ENCODE data around the gene CST11.

CST11 gene

DNA sequence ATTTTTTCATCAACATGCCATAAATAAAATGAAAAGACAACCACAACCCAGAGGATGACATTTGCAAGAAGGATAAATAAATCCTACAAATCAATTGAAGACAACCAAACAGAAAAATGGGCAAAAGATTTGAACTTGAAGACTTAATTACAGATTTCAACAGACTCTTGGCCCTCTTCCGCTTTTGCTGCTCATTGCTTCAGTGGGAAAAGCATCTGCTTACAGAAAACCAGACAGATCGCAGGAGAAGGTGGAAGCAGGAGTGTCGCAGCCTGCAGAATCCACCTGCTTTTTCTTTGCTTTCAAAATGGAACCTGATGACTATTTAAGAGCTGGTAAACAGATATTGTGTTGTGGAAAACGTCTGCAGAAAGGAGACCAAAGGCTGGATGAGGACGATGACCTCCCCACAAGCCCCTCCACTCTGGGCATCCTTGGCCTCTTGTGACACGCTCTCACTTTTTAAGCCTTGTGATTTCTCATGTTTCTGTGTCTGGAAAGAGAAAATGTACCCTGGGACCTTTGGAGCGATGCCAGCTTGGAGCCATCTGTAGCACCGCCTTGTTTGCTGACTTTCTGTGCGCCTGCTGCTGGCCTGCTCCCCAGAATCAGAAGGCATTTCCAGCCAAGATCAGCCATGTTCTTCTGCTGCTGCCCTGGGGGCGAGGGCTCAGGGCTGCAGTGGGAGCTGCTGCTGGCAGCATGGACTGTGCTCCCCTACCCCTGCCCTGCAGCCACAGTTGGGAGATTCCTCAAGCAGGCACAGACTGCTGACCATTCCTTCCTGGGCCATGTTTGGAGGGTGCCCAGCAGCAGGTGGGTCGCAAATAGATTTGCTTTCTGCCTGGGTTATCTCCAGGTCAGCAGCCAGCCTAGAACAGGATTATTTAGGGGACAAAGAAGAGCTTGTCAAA, 16.8 kb downstream of the CST11 start:
- DNase-seq = peak; percentile 55
- Histone ChIP-seq H3K27me3 (no peaks in the 10 kb centered on the region), H3K36me3 (no peaks in the 10 kb centered on the region), H3K4me1 (no peaks in the 10 kb centered on the region), H3K4me3 (ENCODE audit: low read depth, low read length) (no peak overlapping the region), H3K9me3 (no peaks in the 10 kb centered on the region)
- TF ChIP-seq, protein P1, sequence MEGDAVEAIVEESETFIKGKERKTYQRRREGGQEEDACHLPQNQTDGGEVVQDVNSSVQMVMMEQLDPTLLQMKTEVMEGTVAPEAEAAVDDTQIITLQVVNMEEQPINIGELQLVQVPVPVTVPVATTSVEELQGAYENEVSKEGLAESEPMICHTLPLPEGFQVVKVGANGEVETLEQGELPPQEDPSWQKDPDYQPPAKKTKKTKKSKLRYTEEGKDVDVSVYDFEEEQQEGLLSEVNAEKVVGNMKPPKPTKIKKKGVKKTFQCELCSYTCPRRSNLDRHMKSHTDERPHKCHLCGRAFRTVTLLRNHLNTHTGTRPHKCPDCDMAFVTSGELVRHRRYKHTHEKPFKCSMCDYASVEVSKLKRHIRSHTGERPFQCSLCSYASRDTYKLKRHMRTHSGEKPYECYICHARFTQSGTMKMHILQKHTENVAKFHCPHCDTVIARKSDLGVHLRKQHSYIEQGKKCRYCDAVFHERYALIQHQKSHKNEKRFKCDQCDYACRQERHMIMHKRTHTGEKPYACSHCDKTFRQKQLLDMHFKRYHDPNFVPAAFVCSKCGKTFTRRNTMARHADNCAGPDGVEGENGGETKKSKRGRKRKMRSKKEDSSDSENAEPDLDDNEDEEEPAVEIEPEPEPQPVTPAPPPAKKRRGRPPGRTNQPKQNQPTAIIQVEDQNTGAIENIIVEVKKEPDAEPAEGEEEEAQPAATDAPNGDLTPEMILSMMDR (IDR thresholded peaks at IDR 0.05; ENCODE audit: low read depth, low read length) = no peak

DNA sequence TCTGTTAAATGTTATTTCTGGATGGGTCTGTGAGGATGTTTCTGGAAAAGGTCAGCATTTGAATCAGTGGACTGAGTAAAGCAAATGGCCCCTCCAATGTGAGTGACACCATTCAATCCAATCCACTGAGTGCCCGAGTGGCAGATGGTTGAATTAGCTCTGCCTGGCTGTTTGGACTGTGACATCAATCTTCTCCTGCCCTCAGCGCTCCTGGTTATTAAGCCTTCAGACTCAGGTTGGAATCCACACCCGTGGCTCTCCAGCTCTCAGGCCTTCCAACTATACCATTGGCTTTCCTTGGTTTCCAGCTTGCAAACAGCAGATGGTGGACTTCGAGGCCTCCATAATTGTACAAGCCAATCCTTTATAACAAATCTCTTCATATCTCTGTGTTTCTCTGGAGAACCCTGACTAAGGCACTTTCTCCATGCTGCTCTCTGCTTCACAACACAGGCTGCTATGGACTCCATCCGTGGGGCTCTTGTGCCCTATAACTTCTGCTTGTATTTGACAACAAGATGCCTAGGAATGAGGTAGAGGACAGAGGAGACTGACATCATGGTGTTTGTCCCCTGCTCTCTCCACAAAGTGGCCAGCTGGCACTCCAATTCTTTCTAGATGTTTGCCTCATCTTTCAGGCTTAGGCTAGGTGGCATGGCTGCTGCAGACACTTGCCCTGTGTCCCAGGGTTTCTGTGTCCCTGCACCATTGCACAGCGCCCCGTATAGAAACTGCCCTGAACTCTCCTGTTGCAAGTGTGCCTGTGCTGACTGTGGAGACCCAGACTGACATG, 18.0 kb downstream of the CST11 start:
- Histone ChIP-seq H3K4me1 (no peaks in the 10 kb centered on the region), H3K9me3 (no peaks in the 10 kb centered on the region), H3K4me3 (ENCODE audit: low read depth, low read length) (no peak overlapping the region), H3K36me3 (no peaks in the 10 kb centered on the region), H3K27me3 (no peaks in the 10 kb centered on the region)
- TF ChIP-seq, protein P1 (IDR thresholded peaks at IDR 0.05; ENCODE audit: low read depth, low read length) = no peak
- no peak for DNase-seq

DNA sequence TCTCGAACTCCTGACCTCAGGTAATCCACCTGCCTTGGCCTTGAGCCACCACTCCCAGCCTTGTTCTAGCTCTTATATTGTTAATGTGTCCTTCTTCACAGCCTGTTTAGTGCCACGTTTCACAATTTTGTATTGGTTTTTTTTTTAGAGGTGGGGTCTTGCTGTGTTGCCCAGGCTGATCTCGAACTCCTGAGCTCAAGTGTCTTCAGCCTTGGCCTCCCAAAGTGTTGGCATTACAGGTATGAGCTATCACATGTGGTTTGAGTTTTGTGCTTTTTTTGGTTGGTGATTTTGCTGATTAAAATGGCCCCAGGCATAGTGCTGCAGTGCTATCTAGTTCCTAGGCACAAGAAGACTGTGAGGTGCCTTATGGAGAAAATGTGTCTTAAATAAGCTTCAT, 19.0 kb downstream of the CST11 start:
- H3K4me3 ChIP-seq (ENCODE audit: low read depth, low read length) = no peak overlapping the region
- TF ChIP-seq, protein P1 (IDR thresholded peaks at IDR 0.05; ENCODE audit: low read depth, low read length) = no peak
- no peaks in the 10 kb centered on the region for H3K9me3 ChIP-seq
- H3K27me3 ChIP-seq = no peaks in the 10 kb centered on the region
- no peaks in the 10 kb centered on the region for H3K4me1 ChIP-seq
- H3K36me3 ChIP-seq = no peaks in the 10 kb centered on the region
- no peak for DNase-seq

DNA sequence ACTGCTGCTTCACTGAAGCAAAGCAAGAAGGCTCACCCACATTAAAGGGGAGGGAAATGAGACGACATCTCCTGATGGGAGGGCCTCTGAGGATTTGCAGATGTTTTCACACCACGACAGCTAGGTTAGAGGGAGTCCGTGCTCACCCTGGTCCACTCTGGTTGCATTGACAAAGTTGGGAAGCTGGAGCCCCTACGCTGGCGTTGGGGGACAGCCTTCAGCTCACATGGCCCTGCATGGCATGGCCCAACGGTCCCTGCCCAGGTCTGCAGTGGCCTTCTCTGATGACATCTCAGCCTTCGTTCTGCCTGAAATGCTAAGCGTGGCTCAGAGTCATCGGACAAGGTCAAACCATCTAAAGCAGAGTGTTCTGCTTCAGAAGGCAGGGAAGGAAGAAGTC, 27.5 kb downstream of the CST11 start:
- Histone ChIP-seq H3K27me3 (no peaks in the 10 kb centered on the region), H3K9me3 (no peaks in the 10 kb centered on the region), H3K4me1 (no peaks in the 10 kb centered on the region), H3K4me3 (ENCODE audit: low read depth, low read length) (no peak overlapping the region), H3K36me3 (no peaks in the 10 kb centered on the region)
- TF ChIP-seq, protein P1 (IDR thresholded peaks at IDR 0.05; ENCODE audit: low read depth, low read length) = no peak
- no peak for DNase-seq

DNA sequence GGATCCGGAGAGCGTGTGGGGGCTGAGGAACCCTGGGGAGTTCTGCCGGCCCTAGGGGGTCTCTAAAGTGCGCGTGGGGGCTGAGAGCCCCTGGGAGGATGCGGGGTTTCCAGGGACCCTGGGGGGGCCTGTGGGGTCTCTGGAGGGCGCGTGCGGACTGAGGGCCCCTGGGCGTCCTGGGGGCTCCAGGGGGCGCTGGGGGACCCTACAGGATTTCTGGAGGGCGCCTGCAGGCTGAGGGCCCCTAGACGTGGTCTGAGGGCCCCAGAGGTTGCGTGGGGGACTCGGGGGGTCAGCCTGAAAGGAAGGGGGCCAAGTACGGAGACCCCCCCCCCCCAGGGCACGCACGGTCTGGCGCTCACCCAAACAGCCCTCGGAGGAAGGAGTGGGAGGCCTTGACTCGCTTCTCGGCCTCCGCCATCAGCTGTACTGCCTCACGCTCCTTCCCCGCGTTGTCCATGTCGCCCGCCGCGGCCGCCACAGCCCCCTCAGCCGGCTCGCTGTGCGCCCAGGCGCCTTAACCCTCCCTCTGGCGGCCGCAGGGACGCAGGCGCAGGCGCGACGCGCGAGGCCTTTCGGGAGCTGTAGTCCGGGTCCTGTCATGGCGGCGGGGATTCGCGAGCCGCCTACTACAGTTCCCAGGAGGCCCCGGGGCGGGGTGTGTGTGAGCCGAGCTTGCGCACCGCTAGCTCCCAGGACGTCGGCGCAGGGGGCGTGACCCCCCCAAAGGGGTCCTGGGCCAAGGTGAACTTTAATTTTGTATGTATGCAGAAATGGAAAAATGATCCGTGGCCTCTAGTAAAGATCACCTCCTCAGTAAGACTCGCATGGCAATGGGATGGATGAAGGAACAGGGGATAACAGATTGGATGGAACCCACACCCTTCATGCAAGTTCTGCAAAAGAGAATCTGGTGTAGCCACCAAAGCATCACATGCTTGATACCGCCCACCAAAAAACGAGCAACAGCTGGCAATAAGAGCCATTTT, 31.4 kb downstream of the CST11 start, which contains the start of gene NAPB:
Gene NAPB (minus strand): TSS at position 546 of the 989 bp plus-strand sequence. CDS start 86 bp downstream, at position 460.
- Histone ChIP-seq H3K4me3 (ENCODE audit: low read depth, low read length) (peak within 1 kb of the TSS; percentile 86), H3K36me3 (no peaks in the 10 kb centered on the region), H3K27me3 (no peaks in the 10 kb centered on the region), H3K9me3 (no peaks in the 10 kb centered on the region), H3K4me1 (no peaks in the 10 kb centered on the region)
- peak; percentile 97 for DNase-seq
- TF ChIP-seq, protein P1 (IDR thresholded peaks at IDR 0.05; ENCODE audit: low read depth, low read length) = peak; percentile 38

Measured in BE2C (cell line).